ENCODE data around the gene OR2A14. TPM values are rescaled to one million over a fixed set of nuclear protein-coding genes. Genes with fewer than 3 reads are reported as not detected.

Gene OR2A14
- polyA plus RNA-seq, 1 donor from 2014 or later: not detected

- Histone ChIP-seq H3K27me3 (ENCODE audit: insufficient read depth, low read depth, low read length) (no peaks in the 10 kb centered on the region), H3F3A (ENCODE audit: insufficient read depth, low read length, poor library complexity, severe bottlenecking) (no peaks in the 10 kb centered on the region), H3K4me2 (ENCODE audit: low read length) (no peak overlapping the region), H3K9me3 (ENCODE audit: low read length) (no peaks in the 10 kb centered on the region), H3K79me2 (replicated peaks; ENCODE audit: insufficient read depth, low read length) (no peaks in the 10 kb centered on the region), H3K36me3 (ENCODE audit: insufficient read depth, low read length) (no peaks in the 10 kb centered on the region), H4K20me1 (ENCODE audit: insufficient read depth) (no peaks in the 10 kb centered on the region), H2AFZ (ENCODE audit: low read depth, low read length) (no peak overlapping the region), H3K9ac (ENCODE audit: low read length) (no peak overlapping the region), H3K4me3 (ENCODE audit: low read length) (no peak overlapping the region), H3K9me2 (ENCODE audit: insufficient read depth, low read length) (no peaks in the 10 kb centered on the region), H3K27ac (ENCODE audit: low read length) (no peak overlapping the region)
- no peak for TF ChIP-seq SMC3 (conservative IDR thresholded peaks at IDR 0.05; ENCODE audit: poor library complexity)
- no peak for TF ChIP-seq MXI1 (conservative IDR thresholded peaks at IDR 0.05; ENCODE audit: poor library complexity, severe bottlenecking)
- no peak for TF ChIP-seq EZH2 (IDR thresholded peaks at IDR 0.05; ENCODE audit: borderline replicate concordance, insufficient read depth, low read length, poor library complexity, severe bottlenecking)
- no peak for TF ChIP-seq REST (IDR thresholded peaks at IDR 0.05; ENCODE audit: borderline replicate concordance)
- no peak for TF ChIP-seq EP300 (conservative IDR thresholded peaks at IDR 0.05; ENCODE audit: poor library complexity, severe bottlenecking)
- no peak for TF ChIP-seq RAD21 (conservative IDR thresholded peaks at IDR 0.05)
- no peak for TF ChIP-seq POLR2AphosphoS5 (IDR thresholded peaks at IDR 0.05)
- TF ChIP-seq CTCF (IDR thresholded peaks at IDR 0.05; ENCODE audit: poor library complexity, severe bottlenecking): no peak
- TF ChIP-seq TAF1 (IDR thresholded peaks at IDR 0.05; ENCODE audit: low read depth): no peak
Measured at GRCh38 chr7:144105211-144105610, 17.8 kb upstream of the OR2A14 start.

GRCh38 chr7:144109283-144109682, 13.7 kb upstream of the OR2A14 start, which contains the start of gene OR2A2:
Gene OR2A2, plus strand, starts transcription at chr7:144109583. Its CDS starts 0 bp downstream, at chr7:144109583.
- H3F3A ChIP-seq (ENCODE audit: insufficient read depth, low read length, poor library complexity, severe bottlenecking): no peaks in the 10 kb centered on the region
- no peak within 1 kb of the TSS for H3K9ac ChIP-seq (ENCODE audit: low read length)
- H3K79me2 ChIP-seq (replicated peaks; ENCODE audit: insufficient read depth, low read length): no peaks in the 10 kb centered on the region
- no peaks in the 10 kb centered on the region for H3K9me3 ChIP-seq (ENCODE audit: low read length)
- H3K36me3 ChIP-seq (ENCODE audit: insufficient read depth, low read length): no peaks in the 10 kb centered on the region
- no peak within 1 kb of the TSS for H2AFZ ChIP-seq (ENCODE audit: low read depth, low read length)
- H3K9me2 ChIP-seq (ENCODE audit: insufficient read depth, low read length): no peaks in the 10 kb centered on the region
- no peak within 1 kb of the TSS for H3K4me3 ChIP-seq (ENCODE audit: low read length)
- no peak within 1 kb of the TSS for H3K27ac ChIP-seq (ENCODE audit: low read length)
- H3K27me3 ChIP-seq (ENCODE audit: insufficient read depth, low read depth, low read length): no peaks in the 10 kb centered on the region
- H4K20me1 ChIP-seq (ENCODE audit: insufficient read depth): no peaks in the 10 kb centered on the region
- TF ChIP-seq EZH2 (IDR thresholded peaks at IDR 0.05; ENCODE audit: borderline replicate concordance, insufficient read depth, low read length, poor library complexity, severe bottlenecking): no peak
- no peak for TF ChIP-seq SMC3 (conservative IDR thresholded peaks at IDR 0.05; ENCODE audit: poor library complexity)
- no peak for TF ChIP-seq EP300 (conservative IDR thresholded peaks at IDR 0.05; ENCODE audit: poor library complexity, severe bottlenecking)
- no peak for TF ChIP-seq REST (IDR thresholded peaks at IDR 0.05; ENCODE audit: borderline replicate concordance)
- no peak for TF ChIP-seq TAF1 (IDR thresholded peaks at IDR 0.05; ENCODE audit: low read depth)
- no peak for TF ChIP-seq MXI1 (conservative IDR thresholded peaks at IDR 0.05; ENCODE audit: poor library complexity, severe bottlenecking)
- TF ChIP-seq CTCF (IDR thresholded peaks at IDR 0.05; ENCODE audit: poor library complexity, severe bottlenecking): no peak
- TF ChIP-seq POLR2AphosphoS5 (IDR thresholded peaks at IDR 0.05): no peak
- TF ChIP-seq RAD21 (conservative IDR thresholded peaks at IDR 0.05): no peak
- no peak within 1 kb of the TSS for H3K4me2 ChIP-seq (ENCODE audit: low read length)
